22Rv1 (cell line): ENCODE results near the gene KHK.

Source experiments
- H3K27ac ChIP-seq: fragments of 450-650 bp; 2 replicates; pipeline ENCODE4 v1.5.1; 2017
- ZFX ChIP-seq: fragments of 450-650 bp; IDR thresholded peaks from 2 replicates; pipeline ENCODE4 v1.6.1; 2017; ENCODE audit warnings: antibody characterized with exemption, borderline replicate concordance
- TF ChIP-seq, protein P1 (sequence below): fragments of 450-650 bp; IDR thresholded peaks from 2 replicates; pipeline ENCODE4 v1.5.1; 2017; ENCODE audit warnings: mild to moderate bottlenecking

KHK gene

DNA sequence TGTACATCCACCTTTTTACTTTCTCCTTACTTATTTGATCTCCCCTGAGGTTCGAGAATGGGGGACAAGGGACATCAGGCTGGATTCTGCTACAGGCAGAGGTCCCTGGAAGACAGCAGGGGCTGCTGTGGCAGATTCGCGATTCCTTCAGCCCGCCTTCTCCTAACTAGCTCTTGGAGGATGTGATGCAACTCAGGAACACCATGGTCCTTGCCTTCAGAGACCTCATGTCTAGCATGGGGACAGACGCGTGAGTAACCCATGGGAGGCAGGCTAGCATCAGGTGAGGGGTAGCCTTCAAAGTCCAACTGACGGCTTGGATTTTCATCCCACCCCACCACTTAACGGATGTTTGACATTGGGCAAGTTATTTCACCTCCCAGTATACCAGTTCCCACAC, 61.4 kb downstream of the KHK start:
- no peak for TF ChIP-seq ZFX
- TF ChIP-seq, protein P1, sequence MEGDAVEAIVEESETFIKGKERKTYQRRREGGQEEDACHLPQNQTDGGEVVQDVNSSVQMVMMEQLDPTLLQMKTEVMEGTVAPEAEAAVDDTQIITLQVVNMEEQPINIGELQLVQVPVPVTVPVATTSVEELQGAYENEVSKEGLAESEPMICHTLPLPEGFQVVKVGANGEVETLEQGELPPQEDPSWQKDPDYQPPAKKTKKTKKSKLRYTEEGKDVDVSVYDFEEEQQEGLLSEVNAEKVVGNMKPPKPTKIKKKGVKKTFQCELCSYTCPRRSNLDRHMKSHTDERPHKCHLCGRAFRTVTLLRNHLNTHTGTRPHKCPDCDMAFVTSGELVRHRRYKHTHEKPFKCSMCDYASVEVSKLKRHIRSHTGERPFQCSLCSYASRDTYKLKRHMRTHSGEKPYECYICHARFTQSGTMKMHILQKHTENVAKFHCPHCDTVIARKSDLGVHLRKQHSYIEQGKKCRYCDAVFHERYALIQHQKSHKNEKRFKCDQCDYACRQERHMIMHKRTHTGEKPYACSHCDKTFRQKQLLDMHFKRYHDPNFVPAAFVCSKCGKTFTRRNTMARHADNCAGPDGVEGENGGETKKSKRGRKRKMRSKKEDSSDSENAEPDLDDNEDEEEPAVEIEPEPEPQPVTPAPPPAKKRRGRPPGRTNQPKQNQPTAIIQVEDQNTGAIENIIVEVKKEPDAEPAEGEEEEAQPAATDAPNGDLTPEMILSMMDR = no peak
- H3K27ac ChIP-seq = no peak overlapping the region

DNA sequence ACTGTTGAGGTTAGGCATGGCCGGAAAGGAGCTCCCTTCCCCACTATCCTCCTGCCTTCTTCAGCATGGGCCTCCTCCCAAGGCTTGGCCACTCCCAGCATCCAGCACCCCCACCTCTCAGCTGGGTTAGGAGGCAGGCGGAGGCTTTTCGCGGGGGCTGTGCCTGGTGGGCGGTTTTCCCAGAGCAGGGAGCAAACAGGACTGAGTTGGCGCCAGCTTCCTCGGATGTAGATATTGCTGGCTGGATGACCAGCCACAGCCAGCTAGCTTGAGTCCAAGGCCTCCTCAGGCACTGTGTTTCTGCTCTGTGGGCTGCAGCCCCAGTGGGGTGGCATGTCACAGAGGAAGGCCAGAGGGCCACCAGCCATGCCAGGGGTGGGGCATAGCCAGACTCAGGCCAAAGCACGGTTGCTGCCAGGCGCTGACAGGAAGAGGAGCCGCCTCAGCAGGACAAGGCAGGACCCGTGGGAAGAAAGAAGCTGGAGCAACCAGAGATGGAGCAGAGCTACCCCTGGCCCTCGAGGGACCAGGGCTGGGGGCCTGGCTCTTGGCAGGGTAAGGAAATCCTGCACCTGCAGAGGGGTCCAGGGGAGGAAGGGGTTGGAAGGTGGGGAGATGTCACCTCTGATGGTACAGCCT, 62.3 kb downstream of the KHK start, which contains the start of gene TCF23:
Gene TCF23 (plus strand): TSS at position 204 of the 639 bp plus-strand sequence. CDS start 130 bp downstream, at position 334.
- no peak within 1 kb of the TSS for H3K27ac ChIP-seq
- TF ChIP-seq ZFX = no peak
- TF ChIP-seq, protein P1 = no peak

DNA sequence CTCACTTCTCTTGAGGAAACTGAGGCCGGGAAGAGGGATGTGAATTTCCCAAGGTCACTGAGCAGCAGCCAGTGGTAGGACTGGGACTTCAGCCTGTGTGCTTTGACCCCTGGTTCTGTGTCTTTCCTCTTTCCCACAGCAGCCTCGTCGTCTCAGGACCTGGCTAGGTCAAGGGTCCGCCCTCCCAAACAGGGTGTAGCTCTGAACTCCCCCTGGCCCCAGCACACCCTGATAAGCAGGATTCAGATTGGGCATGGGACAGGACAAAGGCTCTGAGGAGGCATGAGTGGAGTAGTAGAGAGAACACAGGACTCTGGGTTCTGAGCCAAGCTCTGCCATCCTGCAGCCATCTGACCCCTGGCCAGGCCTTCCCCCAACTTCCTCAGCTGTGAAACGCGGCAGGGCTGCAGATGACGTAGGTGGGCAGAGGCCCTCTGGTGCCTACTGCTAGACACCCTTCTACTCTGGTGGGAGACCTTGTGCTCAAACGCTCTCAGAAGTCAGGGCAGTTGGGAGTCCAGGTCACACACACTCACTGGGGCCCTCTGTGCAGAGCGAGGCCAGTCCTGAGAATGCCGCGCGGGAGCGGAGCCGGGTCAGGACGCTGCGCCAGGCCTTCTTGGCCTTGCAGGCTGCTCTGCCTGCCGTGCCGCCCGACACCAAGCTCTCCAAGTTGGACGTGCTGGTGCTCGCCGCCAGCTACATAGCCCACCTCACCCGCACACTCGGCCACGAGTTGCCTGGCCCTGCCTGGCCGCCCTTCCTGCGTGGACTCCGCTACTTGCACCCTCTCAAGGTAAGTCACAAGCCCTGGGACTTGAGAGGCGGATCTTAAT, 63.2 kb downstream of the KHK start:
- no peak overlapping the region for H3K27ac ChIP-seq
- TF ChIP-seq ZFX = no peak
- TF ChIP-seq, protein P1 = no peak
